Left lobe of liver (tissue), 2 donors: ENCODE results near the gene STK32C. TPM values are rescaled to one million over a fixed set of nuclear protein-coding genes. Genes with fewer than 3 reads are reported as not detected.

Experiments used
- ATAC-seq: fragments of 200-7000 bp; cut with Tn5 transposase; one replicate; pipeline ENCODE4 v1.9.1; 2020; ENCODE audit warnings: mild to moderate bottlenecking, moderate library complexity
- DNase-seq: peaks from one replicate; pipeline ENCODE4 v3.0.0-alpha.2; 2020; ENCODE audit warnings: low spot score
- total RNA-seq: library from RNA; stranded (reverse); gene quantifications from one replicate; pipeline ENCODE4 v1.2.1, GENCODE V29; 2021
- donor health status: DM: no; HTN: no; CAD: no; lungs with moderate emphysema.
- donor health status: DM: no; HTN: yes; CAD: no.

STK32C gene
- total RNA-seq, 1 donor from 2014 or later, result 3.3 TPM

GRCh38 chr10:132174237-132174636 is 133.5 kb downstream of the STK32C start:
- no peak for DNase-seq
- ATAC-seq, result no peak

- ATAC-seq, result no peak
- DNase-seq, result no peak
Measured at GRCh38 chr10:132173185-132173584, 134.6 kb downstream of the STK32C start.

GRCh38 chr10:132172091-132173066 is 135.4 kb downstream of the STK32C start:
- no peak for DNase-seq
- ATAC-seq, result no peak

- no peak for ATAC-seq
- DNase-seq, result no peak
Measured at GRCh38 chr10:132170561-132171361, 137.0 kb downstream of the STK32C start.

- no peak for ATAC-seq
- DNase-seq, result no peak
Measured at GRCh38 chr10:132169766-132170560, 137.8 kb downstream of the STK32C start.

GRCh38 chr10:132169031-132169765 is 138.6 kb downstream of the STK32C start:
- ATAC-seq (no peak), DNase-seq (no peak)

- no peak for ATAC-seq
- no peak for DNase-seq
Measured at GRCh38 chr10:132168571-132169030, 139.1 kb downstream of the STK32C start.

- no peak for ATAC-seq
- DNase-seq, result no peak
Measured at GRCh38 chr10:132167976-132168375, 139.8 kb downstream of the STK32C start.

- no peak for DNase-seq
- ATAC-seq, result no peak
Measured at GRCh38 chr10:132167041-132167674, 140.6 kb downstream of the STK32C start.

GRCh38 chr10:132166216-132166950 is 141.4 kb downstream of the STK32C start:
- no peak for DNase-seq

GRCh38 chr10:132165416-132165980 is 142.3 kb downstream of the STK32C start:
- ATAC-seq (no peak), DNase-seq (no peak)

More at GRCh38 chr10:132166216-132166950, 141.4 kb downstream of the STK32C start:
- ATAC-seq, result no peak

GRCh38 chr10:132164761-132165278 is 142.9 kb downstream of the STK32C start:
- ATAC-seq, result peak; percentile 67
- DNase-seq, result no peak

GRCh38 chr10:132163826-132164515 is 143.8 kb downstream of the STK32C start:
- DNase-seq, result no peak
- ATAC-seq, result no peak

GRCh38 chr10:132163278-132163765 is 144.4 kb downstream of the STK32C start:
- DNase-seq (no peak), ATAC-seq (peak; percentile 33)

- ATAC-seq, result peak; percentile 50
Measured at GRCh38 chr10:132162590-132163277, 145.0 kb downstream of the STK32C start.

GRCh38 chr10:132162021-132162531 is 145.7 kb downstream of the STK32C start:
- ATAC-seq (peak; percentile 15), DNase-seq (no peak)

More at GRCh38 chr10:132162590-132163277, 145.0 kb downstream of the STK32C start:
- no peak for DNase-seq
